SK-N-SH treated with all-trans-retinoic acid at 6 μM for 48 hours (cell line): ENCODE measurements around the gene ZBED5.

Experiments used
- BACH2 ChIP-seq: fragments of 250-450 bp; sonication (Bioruptor Pico); IDR thresholded peaks from 2 replicates; pipeline ENCODE4 v1.9.0; 2021; ENCODE audit warnings: mild to moderate bottlenecking, borderline replicate concordance
- ZC3H10 ChIP-seq: fragments of 250-450 bp; sonication (Bioruptor Pico); IDR thresholded peaks from 2 replicates; pipeline ENCODE4 v1.5.1; 2021; ENCODE audit warnings: mild to moderate bottlenecking, moderate library complexity
- ZFP3 ChIP-seq: fragments of 250-450 bp; sonication (Bioruptor Pico); IDR thresholded peaks from 2 replicates; pipeline ENCODE4 v1.5.0; 2020; ENCODE audit warnings: mild to moderate bottlenecking, moderate library complexity
- TF ChIP-seq, protein P1 (sequence below): fragments of 250-450 bp; sonication (Bioruptor Pico); IDR thresholded peaks from 2 replicates; pipeline ENCODE4 v1.5.0; 2020; ENCODE audit warnings: mild to moderate bottlenecking, moderate library complexity

DNA sequence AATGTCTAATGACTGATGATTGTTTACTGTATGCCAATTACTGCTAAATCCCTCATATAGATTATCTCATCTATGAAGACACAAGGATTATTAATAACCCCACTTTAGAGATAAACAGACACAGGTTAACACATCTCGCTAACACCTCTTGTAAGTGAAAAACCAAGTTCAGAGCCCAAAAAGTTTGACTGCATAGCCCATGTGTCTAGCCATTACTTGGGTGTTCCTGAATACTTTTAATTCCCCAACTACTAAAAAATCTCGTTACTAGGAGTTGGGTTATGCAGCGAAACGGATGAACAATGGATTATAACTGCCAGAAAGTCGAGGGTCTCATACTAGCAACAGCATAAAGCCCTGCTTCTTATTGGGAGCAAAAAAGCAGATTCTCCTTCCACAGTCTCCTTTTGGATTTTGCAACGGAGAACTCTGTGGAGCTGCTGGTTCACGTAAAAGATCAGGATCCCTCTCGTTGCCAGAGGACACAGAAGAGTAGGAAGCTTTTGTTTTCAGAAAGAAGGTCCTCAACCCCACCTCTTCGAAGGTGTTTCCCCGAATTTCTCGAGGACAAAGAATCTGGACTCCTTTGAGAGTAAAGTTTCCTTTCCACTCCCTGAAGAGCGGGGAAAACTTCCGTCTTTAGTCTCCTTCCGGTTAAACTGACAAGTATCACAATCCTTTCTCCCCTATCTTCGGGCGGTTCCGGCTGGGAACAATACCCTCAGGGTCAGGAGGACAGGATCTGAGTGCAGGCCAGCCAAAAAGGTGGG lies 979 bp downstream of the ZBED5 start:
- TF ChIP-seq ZFP3 (CRISPR knock-in tag): no peak
- no peak for TF ChIP-seq ZC3H10
- no peak for TF ChIP-seq BACH2 (CRISPR knock-in tag)
- TF ChIP-seq, protein P1, sequence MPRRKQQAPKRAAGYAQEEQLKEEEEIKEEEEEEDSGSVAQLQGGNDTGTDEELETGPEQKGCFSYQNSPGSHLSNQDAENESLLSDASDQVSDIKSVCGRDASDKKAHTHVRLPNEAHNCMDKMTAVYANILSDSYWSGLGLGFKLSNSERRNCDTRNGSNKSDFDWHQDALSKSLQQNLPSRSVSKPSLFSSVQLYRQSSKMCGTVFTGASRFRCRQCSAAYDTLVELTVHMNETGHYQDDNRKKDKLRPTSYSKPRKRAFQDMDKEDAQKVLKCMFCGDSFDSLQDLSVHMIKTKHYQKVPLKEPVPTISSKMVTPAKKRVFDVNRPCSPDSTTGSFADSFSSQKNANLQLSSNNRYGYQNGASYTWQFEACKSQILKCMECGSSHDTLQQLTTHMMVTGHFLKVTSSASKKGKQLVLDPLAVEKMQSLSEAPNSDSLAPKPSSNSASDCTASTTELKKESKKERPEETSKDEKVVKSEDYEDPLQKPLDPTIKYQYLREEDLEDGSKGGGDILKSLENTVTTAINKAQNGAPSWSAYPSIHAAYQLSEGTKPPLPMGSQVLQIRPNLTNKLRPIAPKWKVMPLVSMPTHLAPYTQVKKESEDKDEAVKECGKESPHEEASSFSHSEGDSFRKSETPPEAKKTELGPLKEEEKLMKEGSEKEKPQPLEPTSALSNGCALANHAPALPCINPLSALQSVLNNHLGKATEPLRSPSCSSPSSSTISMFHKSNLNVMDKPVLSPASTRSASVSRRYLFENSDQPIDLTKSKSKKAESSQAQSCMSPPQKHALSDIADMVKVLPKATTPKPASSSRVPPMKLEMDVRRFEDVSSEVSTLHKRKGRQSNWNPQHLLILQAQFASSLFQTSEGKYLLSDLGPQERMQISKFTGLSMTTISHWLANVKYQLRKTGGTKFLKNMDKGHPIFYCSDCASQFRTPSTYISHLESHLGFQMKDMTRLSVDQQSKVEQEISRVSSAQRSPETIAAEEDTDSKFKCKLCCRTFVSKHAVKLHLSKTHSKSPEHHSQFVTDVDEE (CRISPR knock-in tag): no peak
